ENCODE data around the gene CLCN4. TPM values are rescaled to one million over a fixed set of nuclear protein-coding genes. Genes with fewer than 3 reads are reported as not detected.

The CLCN4 gene
- total and polyA plus RNA-seq, 8 donors: 0.35 to 22.3 (median 2.7) TPM; not detected in 1

GRCh38 chrX:10177601-10178000 is 20.8 kb downstream of the CLCN4 start:
- H3K4me1 ChIP-seq: peaks cover 0 to 21% (median 12%) of the 10 kb centered on the region in 4 donors
- no peaks in the 10 kb centered on the region for H3K9me3 ChIP-seq
- peak in 1 of 2 donors; percentile 28 for DNase-seq
- 44 to 50% (median 48%) methylated on average over 3 of the region's 3 CpGs for whole genome bisulfite sequencing, 5 donors
- intact Hi-C loops (cut with DNase I; ENCODE audit: low total_unique reads): no loop called here
- H3K27ac ChIP-seq: peak overlapping the region in 1 of 5 donors; percentile 20
- H3K36me3 ChIP-seq: no peaks in the 10 kb centered on the region
- TF ChIP-seq POLR2A (IDR thresholded peaks at IDR 0.05) (no peak), EP300 (IDR thresholded peaks at IDR 0.05) (no peak), POLR2AphosphoS5 (IDR thresholded peaks at IDR 0.05) (no peak), CTCF (IDR thresholded peaks at IDR 0.05) (no peak)
- H3K27me3 ChIP-seq: peaks cover 0 to 8% (median 0%) of the 10 kb centered on the region in 3 donors
- H3K4me3 ChIP-seq: no peak overlapping the region

DNA sequence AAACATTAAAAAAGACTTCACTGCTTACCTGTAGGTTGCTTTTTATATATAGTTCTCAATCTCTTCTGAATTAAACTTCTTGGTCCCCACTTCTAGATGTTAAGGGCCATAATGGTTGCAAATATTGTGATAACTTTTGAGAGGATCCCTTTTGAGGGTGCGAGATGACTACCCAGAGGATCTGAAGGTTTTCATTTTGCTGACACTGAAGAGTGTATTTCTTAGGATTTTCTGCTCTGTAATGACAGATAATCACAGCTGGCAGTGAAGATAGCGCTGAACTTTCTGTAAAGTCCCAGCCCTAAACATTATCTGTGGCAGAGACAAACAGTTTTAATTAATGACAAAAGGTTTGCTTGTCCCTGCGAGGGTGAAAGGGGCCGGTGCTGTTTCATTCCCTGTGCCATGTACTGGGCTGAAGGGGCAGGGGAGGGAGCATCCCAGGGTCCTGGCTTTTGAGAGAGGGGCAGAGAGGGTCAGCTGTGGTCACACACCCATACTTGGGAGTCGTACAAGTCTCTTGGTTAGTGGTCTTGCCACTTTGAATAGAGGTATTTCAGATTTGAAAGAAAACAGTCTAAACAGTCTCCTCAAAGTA is 22.2 kb downstream of the CLCN4 start:
- peaks cover 0 to 21% (median 12%) of the 10 kb centered on the region in 4 donors for H3K4me1 ChIP-seq
- intact Hi-C loops (cut with DNase I; ENCODE audit: low total_unique reads): no loop called here
- H3K27ac ChIP-seq: no peak overlapping the region
- no peak overlapping the region for H3K4me3 ChIP-seq
- TF ChIP-seq CTCF (IDR thresholded peaks at IDR 0.05) (no peak), POLR2AphosphoS5 (IDR thresholded peaks at IDR 0.05) (no peak), EP300 (IDR thresholded peaks at IDR 0.05) (no peak), POLR2A (IDR thresholded peaks at IDR 0.05) (no peak)
- H3K9me3 ChIP-seq: no peaks in the 10 kb centered on the region
- no peak for DNase-seq
- WGBS, 5 donors: 57 to 81% (median 63%) methylated on average over 5 of the region's 5 CpGs
- no peaks in the 10 kb centered on the region for H3K27me3 ChIP-seq
- H3K36me3 ChIP-seq: no peaks in the 10 kb centered on the region

GRCh38 chrX:10183760-10184159 is 27.0 kb downstream of the CLCN4 start:
- WGBS, 5 donors: 80 to 97% (median 87%) methylated on average over 3 of the region's 3 CpGs; no CpG with 5 or more reads in 1 of the 5 donors
- DNase-seq: no peak
- Histone ChIP-seq H3K9me3 (no peaks in the 10 kb centered on the region), H3K4me3 (no peak overlapping the region), H3K4me1 (no peaks in the 10 kb centered on the region), H3K36me3 (no peaks in the 10 kb centered on the region), H3K27me3 (peaks cover 0 to 5% (median 0%) of the 10 kb centered on the region in 3 donors), H3K27ac (no peak overlapping the region)
- intact Hi-C loops (cut with DNase I; ENCODE audit: low total_unique reads): loop anchor here (10.0 kb wide), 1 partner anchor 541 kb away; no protein-coding TSS in a partner anchor
- TF ChIP-seq POLR2AphosphoS5 (IDR thresholded peaks at IDR 0.05): no peak
- TF ChIP-seq POLR2A (IDR thresholded peaks at IDR 0.05): no peak
- no peak for TF ChIP-seq EP300 (IDR thresholded peaks at IDR 0.05)
- no peak for TF ChIP-seq CTCF (IDR thresholded peaks at IDR 0.05)

DNA sequence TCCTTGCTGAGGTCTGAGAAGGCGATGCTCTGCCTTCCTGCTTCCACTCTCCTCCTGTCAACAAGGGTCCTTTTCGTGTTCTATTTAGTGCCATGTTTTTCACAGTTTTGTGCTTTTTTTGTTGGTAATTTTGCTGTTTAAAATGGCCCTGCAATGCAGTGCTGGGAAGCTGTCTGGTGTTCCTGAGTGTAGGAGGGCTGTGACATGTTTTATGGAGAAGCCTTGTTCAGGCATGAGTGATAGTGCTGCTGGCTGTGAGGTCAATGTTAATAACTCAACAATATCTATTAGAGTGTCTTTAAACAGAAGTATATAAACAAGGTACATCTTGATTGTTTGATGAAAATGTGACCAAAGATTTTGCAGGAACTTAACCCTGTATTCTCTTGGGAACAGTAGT is 27.6 kb downstream of the CLCN4 start:
- no peak overlapping the region for H3K27ac ChIP-seq
- H3K9me3 ChIP-seq: no peaks in the 10 kb centered on the region
- intact Hi-C loops (cut with DNase I; ENCODE audit: low total_unique reads): loop anchor here (10.0 kb wide), 1 partner anchor 540 kb away; no protein-coding TSS in a partner anchor
- peaks cover 0 to 2% (median 0%) of the 10 kb centered on the region in 4 donors for H3K4me1 ChIP-seq
- TF ChIP-seq POLR2AphosphoS5 (IDR thresholded peaks at IDR 0.05): no peak
- TF ChIP-seq POLR2A (IDR thresholded peaks at IDR 0.05): no peak
- no peak for TF ChIP-seq EP300 (IDR thresholded peaks at IDR 0.05)
- no peak for TF ChIP-seq CTCF (IDR thresholded peaks at IDR 0.05)
- H3K27me3 ChIP-seq: peaks cover 0 to 5% (median 0%) of the 10 kb centered on the region in 3 donors
- H3K36me3 ChIP-seq: no peaks in the 10 kb centered on the region
- DNase-seq: no peak
- WGBS, 5 donors: 71 to 94% (median 87%) methylated on average over 2 of the region's 2 CpGs
- no peak overlapping the region for H3K4me3 ChIP-seq

Measured in stomach (tissue), 9 donors.